Measurements from ENCODE around the gene GABRB1.

Gene GABRB1

GRCh38 chr4:47122592-47123291 is 91.4 kb downstream of the GABRB1 start:
- no peak for DNase-seq

DNA sequence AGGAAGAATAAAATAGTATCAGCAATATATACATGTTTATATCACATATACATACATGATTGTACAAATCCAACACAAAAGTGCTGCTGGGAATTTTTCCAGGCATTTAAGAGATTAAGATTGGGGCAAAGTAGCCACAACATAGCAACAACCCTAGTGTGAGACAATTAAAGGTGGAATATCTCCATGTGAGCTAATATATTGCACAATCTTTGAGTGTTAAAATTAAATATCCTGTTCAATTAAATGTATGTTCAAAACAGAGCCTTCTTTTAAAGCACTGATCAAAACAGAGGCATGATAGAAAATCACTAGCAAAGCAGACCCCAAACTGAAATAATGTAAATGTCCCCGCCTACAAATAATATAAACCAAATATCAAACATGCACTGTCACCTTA is 97.6 kb downstream of the GABRB1 start:
- DNase-seq = no peak

- no peak for DNase-seq
Observed at GRCh38 chr4:47135210-47135609, 103.8 kb downstream of the GABRB1 start.

DNA sequence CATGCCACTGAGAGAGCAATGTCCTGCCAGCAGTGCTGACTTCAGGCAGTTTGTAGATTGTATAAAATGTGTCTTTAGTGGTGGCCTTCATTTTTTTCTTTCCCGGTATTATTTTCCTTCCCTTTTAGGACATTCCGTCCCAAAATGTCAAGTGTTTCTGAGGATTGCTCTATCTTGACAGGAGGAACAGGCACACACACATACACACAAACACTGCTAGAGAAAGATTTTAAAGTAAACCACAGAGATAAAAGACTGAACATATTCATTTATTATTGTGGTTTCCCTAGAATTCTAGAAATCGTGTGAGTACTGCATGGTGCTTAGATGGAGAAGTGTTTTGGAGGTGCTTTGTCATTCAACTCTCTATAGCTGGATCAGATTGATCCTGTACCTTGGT is 111.9 kb downstream of the GABRB1 start:
- no peak for DNase-seq

- no peak for DNase-seq
Observed at GRCh38 chr4:47145630-47146029, 114.3 kb downstream of the GABRB1 start.

GRCh38 chr4:47154816-47155370 is 123.5 kb downstream of the GABRB1 start:
- no peak for DNase-seq

- DNase-seq = no peak
Observed at GRCh38 chr4:47155919-47156318, 124.6 kb downstream of the GABRB1 start.

DNA sequence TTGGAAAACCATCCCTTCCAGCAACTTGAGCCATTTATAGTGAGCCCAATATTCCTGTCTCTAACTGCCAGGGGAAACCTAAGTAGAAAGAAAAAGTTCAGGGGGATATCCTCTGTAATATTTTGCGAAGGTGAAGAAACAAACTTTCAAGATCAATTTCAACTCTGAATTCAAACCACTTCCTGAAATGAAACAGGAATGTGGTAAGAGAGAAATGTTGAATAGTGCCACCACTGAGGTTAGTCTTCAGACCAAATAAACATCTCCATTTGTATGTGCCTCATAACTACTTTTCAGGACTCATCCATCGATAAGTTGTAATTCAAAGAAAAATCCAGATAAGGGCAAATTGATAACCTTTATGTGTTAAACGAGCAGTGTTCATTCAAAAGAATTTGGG is 128.7 kb downstream of the GABRB1 start:
- DNase-seq = no peak

GRCh38 chr4:47167081-47168035 is 136.0 kb downstream of the GABRB1 start:
- DNase-seq = no peak

- no peak for DNase-seq
Observed at GRCh38 chr4:47184083-47184482, 152.7 kb downstream of the GABRB1 start.

- no peak for DNase-seq
Observed at GRCh38 chr4:47185761-47186160, 154.4 kb downstream of the GABRB1 start.

GRCh38 chr4:47187608-47188007 is 156.2 kb downstream of the GABRB1 start:
- DNase-seq = no peak

DNA sequence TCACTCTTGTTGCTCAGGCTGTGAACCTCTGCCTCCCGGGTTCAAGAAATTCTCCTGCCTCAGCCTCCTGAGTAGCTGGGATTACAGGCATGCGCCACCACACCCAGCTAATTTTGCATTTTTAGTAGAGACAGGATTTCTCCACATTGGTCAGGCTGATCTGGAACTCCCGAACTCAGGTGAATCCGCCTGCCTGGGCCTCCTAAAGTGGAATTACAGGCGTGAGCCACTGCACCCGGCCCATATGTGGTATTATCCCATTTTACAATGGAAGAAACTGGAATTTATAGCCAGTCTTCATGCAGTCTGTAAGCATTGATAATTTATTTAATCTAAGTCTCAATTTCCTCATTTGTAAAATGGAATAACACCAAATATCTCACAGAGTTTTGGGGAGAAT is 161.8 kb downstream of the GABRB1 start:
- DNase-seq = no peak

DNA sequence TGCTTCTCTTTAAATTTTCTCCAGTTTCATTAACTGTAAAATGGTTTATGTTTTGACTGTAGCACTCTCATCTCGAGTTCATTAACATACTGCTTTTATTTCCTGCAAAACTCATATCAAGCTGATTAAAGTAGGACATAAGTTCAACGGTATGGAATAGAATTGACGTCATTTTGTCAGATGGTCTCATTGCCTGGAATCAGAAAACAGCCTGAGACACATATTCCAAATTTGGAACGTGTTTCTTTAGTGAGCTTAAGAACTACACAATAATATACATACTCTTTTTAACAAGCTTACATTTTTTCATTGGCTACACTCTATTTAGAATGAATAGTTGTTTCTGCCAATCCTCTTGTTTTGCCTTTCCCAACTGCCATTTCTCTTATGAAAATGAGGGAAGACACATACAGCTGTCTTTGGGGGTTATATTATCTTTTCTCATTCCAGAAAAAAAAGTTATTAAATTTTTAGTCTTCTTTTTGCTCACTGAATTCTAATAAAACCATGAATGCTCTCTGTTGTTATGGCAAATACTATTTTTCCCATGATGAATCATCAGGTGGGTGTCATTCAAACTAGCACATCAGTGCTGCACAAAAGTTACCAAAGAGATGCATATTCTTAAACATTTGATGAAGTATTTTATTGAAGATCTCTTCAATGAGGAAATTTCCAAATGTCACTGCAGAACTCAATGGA is 162.8 kb downstream of the GABRB1 start:
- DNase-seq = no peak

GRCh38 chr4:47195706-47196105 is 164.3 kb downstream of the GABRB1 start:
- no peak for DNase-seq

GRCh38 chr4:47198791-47199190 is 167.4 kb downstream of the GABRB1 start:
- no peak for DNase-seq

DNA sequence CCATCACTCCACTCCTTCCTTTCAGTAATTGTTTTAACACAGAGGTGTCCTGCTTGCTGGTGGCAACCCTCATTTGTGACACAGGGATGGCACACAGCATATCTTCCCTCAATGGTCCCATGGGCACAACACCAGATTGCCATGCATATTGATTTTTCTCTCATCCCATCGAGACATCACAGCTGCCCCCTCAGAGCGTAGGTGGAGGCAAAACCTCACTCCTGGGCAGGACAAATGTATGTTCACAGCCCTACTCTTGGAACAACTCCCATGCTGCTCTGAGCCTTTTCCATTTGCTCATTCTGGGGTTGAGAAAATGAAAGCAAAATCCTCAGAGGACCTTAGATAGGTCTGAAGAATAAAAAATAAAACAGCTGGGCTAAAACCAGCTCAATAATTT is 172.2 kb downstream of the GABRB1 start:
- no peak for DNase-seq

GRCh38 chr4:47207555-47207954 is 176.2 kb downstream of the GABRB1 start:
- DNase-seq = no peak

DNA sequence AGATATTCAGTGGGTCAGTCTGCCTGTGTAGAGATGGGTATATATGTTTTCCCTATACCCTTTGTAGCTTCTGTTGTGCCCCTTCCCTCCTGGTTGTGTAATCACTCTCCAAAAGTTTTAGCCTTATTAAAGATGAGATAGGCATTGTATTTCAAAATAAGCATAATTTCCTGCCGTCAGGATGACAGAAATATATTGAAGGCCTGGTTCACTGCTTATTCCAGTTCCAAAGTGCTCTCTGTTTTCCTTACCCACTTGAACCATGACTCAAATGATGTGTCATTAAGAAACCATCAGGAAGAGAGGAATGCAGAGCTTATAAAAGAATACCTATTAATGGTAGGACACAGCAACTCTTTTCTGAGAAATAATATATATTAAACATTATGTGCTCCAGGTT is 178.5 kb downstream of the GABRB1 start:
- no peak for DNase-seq

DNA sequence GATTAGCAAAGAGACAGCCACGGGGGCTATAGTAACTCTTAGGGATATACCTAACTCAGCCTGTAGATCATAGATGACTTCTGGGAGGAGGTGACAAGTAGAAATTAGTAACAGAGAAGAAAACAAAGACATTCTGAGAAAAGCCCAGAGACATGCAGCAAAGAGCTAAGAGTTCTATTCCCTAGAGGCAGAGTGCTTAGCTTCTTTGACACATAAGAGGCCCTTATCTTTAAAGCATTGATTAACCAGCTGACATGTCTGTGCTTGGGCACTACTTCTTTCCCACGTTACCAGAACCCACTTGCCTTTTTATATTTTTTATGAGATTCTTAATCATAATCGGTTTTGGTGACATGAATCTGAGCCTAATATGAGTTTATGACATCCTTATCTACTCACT is 179.5 kb downstream of the GABRB1 start:
- no peak for DNase-seq

GRCh38 chr4:47213106-47213505 is 181.7 kb downstream of the GABRB1 start:
- DNase-seq = no peak

DNA sequence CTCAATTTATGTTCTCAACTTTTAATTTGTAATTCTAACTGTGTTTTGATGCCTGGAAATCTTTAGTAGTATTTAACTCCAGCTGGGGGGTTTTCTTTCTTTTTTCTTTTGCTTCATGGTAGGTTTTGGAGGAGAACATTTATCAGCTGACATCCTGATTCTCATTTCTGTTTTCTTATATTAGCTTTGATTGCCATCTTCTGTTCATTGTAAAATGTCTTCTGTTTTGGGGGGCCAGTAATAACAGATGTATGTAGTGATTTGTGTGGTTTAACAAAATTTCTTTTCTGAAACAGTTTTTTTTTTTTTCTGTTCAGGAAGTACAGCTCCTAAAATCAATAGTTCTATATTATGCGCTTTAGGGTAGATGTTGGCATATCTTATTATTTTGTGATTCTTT is 182.2 kb downstream of the GABRB1 start:
- no peak for DNase-seq

DNA sequence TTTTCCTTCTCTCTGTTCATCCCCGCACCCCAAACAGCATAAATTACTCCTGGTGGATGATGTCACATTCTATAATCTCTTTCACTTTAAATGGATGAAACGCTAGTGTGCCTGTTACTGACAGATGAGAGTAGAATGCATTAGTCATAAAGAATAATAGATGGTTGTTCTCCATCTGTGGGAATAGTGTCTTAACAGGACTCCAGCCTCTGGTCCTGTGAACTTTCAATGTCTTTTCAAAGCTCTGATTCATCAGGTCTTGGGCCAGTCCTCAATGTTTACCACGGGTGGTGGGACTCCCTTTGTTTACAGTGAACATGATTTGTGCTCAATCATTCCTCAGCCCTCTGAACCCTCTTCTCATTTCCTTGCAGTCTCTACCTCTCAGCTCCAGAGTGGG is 182.6 kb downstream of the GABRB1 start:
- DNase-seq = no peak

All from NCI-H187 treated with DMSO at 0.1 percent for 48 hours (cell line).